Erythroblast (primary cell): Measurements from ENCODE around the gene TNIK.

Experiments used
- GATA1 ChIP-seq: IDR thresholded peaks from 2 replicates; pipeline ENCODE4 v1.6.1; 2011; ENCODE audit warnings: low read depth, mild to moderate bottlenecking, control low read depth, low read length, moderate library complexity
- POLR2A ChIP-seq: IDR thresholded peaks from 2 replicates; pipeline ENCODE4 v1.6.1; 2011; ENCODE audit warnings: mild to moderate bottlenecking, low read length

DNA sequence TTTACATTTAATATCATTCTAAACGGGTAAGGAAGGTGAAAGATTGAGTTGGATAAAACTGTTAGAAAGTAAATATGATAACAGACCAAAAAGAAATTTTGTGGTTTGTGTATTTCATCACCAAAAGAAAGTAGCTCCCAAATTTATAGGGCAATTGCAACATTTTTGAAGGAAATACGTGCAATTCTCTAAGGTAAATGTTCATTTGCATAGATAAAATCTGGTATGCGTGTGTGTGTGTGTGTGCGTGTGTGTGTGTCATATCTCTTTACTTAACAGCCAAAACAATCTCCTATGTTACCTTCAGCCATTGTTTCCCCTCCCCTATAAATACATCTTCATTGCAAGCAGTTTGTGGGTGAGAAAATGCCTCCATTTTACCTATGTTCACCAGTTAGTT lies 208.4 kb downstream of the TNIK start:
- TF ChIP-seq POLR2A (no peak), GATA1 (no peak)
